SK-N-SH treated with all-trans-retinoic acid at 6 μM for 48 hours (cell line): ENCODE data around the gene CYSRT1.

ENCODE experiments used
- ATAC-seq: fragments of 200-7000 bp; cut with Tn5 transposase; 3 replicates; pipeline ENCODE4 v1.9.1; 2020; ENCODE audit warnings: mild to moderate bottlenecking, moderate library complexity
- ARNTL ChIP-seq: fragments of 450-650 bp; formaldehyde crosslinking; IDR thresholded peaks from 2 replicates; pipeline ENCODE4 v1.5.0; 2020; ENCODE audit warnings: low read depth, mild to moderate bottlenecking, moderate library complexity, borderline replicate concordance
- BACH2 ChIP-seq: fragments of 250-450 bp; sonication (Bioruptor Pico); IDR thresholded peaks from 2 replicates; pipeline ENCODE4 v1.9.0; 2021; ENCODE audit warnings: mild to moderate bottlenecking, borderline replicate concordance
- CSDC2 ChIP-seq: fragments of 250-450 bp; sonication (Bioruptor Pico); IDR thresholded peaks from 2 replicates; pipeline ENCODE4 v1.5.0; 2020; ENCODE audit warnings: mild to moderate bottlenecking, moderate library complexity
- ESRRG ChIP-seq: fragments of 250-450 bp; sonication (Bioruptor Pico); IDR thresholded peaks from 2 replicates; pipeline ENCODE4 v1.6.1; 2021; ENCODE audit warnings: mild to moderate bottlenecking
- GLIS3 ChIP-seq: fragments of 250-450 bp; sonication (Bioruptor Pico); IDR thresholded peaks from 2 replicates; pipeline ENCODE4 v1.5.0; 2020; ENCODE audit warnings: mild to moderate bottlenecking, moderate library complexity
- ISL1 ChIP-seq: fragments of 250-450 bp; sonication (Bioruptor Pico); IDR thresholded peaks from 2 replicates; pipeline ENCODE4 v2.1.2; 2022; ENCODE audit warnings: mild to moderate bottlenecking, moderate library complexity
- OSR1 ChIP-seq: fragments of 250-450 bp; sonication (Bioruptor Pico); IDR thresholded peaks from 2 replicates; pipeline ENCODE4 v1.8.0; 2022; ENCODE audit warnings: moderate library complexity, mild to moderate bottlenecking, inconsistent platforms
- PPARA ChIP-seq: fragments of 250-450 bp; sonication (Bioruptor Pico); IDR thresholded peaks from 2 replicates; pipeline ENCODE4 v1.5.0; 2020; ENCODE audit warnings: mild to moderate bottlenecking, borderline replicate concordance
- RARB ChIP-seq: fragments of 250-450 bp; sonication (Bioruptor Pico); IDR thresholded peaks from 2 replicates; pipeline ENCODE4 v1.8.0; 2021; ENCODE audit warnings: mild to moderate bottlenecking, moderate library complexity
- SNAI2 ChIP-seq: fragments of 250-450 bp; sonication (Bioruptor Pico); IDR thresholded peaks from 2 replicates; pipeline ENCODE4 v1.5.0; 2020; ENCODE audit warnings: mild to moderate bottlenecking, moderate library complexity
- TCF4 ChIP-seq: fragments of 250-450 bp; sonication (Bioruptor Pico); IDR thresholded peaks from 2 replicates; pipeline ENCODE4 v1.8.0; 2021; ENCODE audit warnings: mild to moderate bottlenecking, moderate library complexity, borderline replicate concordance
- TOX ChIP-seq: fragments of 250-450 bp; sonication (Bioruptor Pico); IDR thresholded peaks from 2 replicates; pipeline ENCODE4 v1.8.0; 2021; ENCODE audit warnings: mild to moderate bottlenecking, moderate library complexity, borderline replicate concordance
- ZC3H10 ChIP-seq: fragments of 250-450 bp; sonication (Bioruptor Pico); IDR thresholded peaks from 2 replicates; pipeline ENCODE4 v1.5.1; 2021; ENCODE audit warnings: mild to moderate bottlenecking, moderate library complexity
- ZFP3 ChIP-seq: fragments of 250-450 bp; sonication (Bioruptor Pico); IDR thresholded peaks from 2 replicates; pipeline ENCODE4 v1.5.0; 2020; ENCODE audit warnings: mild to moderate bottlenecking, moderate library complexity
- ZNF565 ChIP-seq: fragments of 450-650 bp; formaldehyde crosslinking; conservative IDR thresholded peaks from 2 replicates; pipeline ENCODE4 v1.5.0; 2020; ENCODE audit warnings: low read depth, mild to moderate bottlenecking, moderate library complexity
- ZNF70 ChIP-seq: fragments of 450-650 bp; formaldehyde crosslinking; IDR thresholded peaks from 2 replicates; pipeline ENCODE4 v1.5.0; 2020; ENCODE audit warnings: mild to moderate bottlenecking, moderate library complexity
- ZNF8 ChIP-seq: fragments of 450-650 bp; formaldehyde crosslinking; IDR thresholded peaks from 2 replicates; pipeline ENCODE4 v1.5.0; 2020; ENCODE audit warnings: mild to moderate bottlenecking, moderate library complexity
- TF ChIP-seq, protein P1 (sequence below): fragments of 250-450 bp; sonication (Bioruptor Pico); IDR thresholded peaks from 2 replicates; pipeline ENCODE4 v1.8.0; 2020; ENCODE audit warnings: mild to moderate bottlenecking, moderate library complexity, borderline replicate concordance
- TF ChIP-seq, protein P2 (sequence below): fragments of 250-450 bp; sonication (Bioruptor Pico); IDR thresholded peaks from 2 replicates; pipeline ENCODE4 v1.8.0; 2021; ENCODE audit warnings: low read depth, mild to moderate bottlenecking, moderate library complexity, borderline replicate concordance
- TF ChIP-seq, protein P3 (sequence below): fragments of 250-450 bp; sonication (Bioruptor Pico); IDR thresholded peaks from 2 replicates; pipeline ENCODE4 v1.5.0; 2020; ENCODE audit warnings: mild to moderate bottlenecking, moderate library complexity
- TF ChIP-seq, protein P4 (sequence below): fragments of 250-450 bp; sonication (Bioruptor Pico); IDR thresholded peaks from 2 replicates; pipeline ENCODE4 v1.5.1; 2020; ENCODE audit warnings: low read depth, mild to moderate bottlenecking, moderate library complexity
- TF ChIP-seq, protein P5 (sequence below): fragments of 250-450 bp; sonication (Bioruptor Pico); IDR thresholded peaks from 2 replicates; pipeline ENCODE4 v1.5.1; 2021; ENCODE audit warnings: mild to moderate bottlenecking, moderate library complexity

Gene CYSRT1

DNA sequence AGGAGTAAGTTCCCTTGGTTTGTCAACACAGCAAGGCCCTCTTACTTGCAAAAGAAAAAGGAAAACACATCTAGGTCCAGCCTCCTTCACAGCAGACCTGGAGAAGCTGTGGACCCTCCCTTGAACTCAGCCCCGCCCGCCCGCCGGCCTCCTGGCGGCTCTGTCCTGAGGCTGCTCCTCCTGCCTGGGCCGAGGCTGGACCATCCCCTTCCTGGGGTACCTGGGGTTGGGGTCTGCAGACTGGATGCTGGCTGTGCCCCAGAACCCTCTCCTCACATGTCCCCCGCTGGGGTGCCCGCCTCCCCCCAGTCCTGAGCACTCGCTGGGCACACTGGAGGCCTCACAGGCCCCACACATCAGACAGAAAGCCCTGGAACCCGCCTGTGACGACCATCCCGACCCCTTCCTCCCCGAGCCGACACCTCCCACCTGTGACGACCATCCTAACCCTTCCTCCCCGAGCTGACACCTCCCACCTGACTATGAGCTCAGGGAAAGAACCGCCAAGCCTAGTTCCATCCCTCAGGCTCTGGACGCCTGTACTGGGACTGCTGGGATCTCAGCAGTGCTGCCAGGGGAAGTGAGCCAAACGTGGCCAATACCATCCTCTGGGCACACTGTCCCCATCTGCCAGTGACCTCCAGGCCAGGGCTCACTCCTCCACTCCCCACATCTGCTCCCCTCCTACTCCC, 45.9 kb upstream of the CYSRT1 start:
- no peak for ATAC-seq
- TF ChIP-seq BACH2 (CRISPR knock-in tag): no peak
- TF ChIP-seq SNAI2 (CRISPR knock-in tag): no peak
- TF ChIP-seq ARNTL (CRISPR knock-in tag): no peak
- TF ChIP-seq CSDC2 (CRISPR knock-in tag): no peak
- TF ChIP-seq TOX: no peak
- no peak for TF ChIP-seq GLIS3 (CRISPR knock-in tag)
- no peak for TF ChIP-seq ESRRG (CRISPR knock-in tag)
- TF ChIP-seq PPARA: no peak
- TF ChIP-seq, protein P1, sequence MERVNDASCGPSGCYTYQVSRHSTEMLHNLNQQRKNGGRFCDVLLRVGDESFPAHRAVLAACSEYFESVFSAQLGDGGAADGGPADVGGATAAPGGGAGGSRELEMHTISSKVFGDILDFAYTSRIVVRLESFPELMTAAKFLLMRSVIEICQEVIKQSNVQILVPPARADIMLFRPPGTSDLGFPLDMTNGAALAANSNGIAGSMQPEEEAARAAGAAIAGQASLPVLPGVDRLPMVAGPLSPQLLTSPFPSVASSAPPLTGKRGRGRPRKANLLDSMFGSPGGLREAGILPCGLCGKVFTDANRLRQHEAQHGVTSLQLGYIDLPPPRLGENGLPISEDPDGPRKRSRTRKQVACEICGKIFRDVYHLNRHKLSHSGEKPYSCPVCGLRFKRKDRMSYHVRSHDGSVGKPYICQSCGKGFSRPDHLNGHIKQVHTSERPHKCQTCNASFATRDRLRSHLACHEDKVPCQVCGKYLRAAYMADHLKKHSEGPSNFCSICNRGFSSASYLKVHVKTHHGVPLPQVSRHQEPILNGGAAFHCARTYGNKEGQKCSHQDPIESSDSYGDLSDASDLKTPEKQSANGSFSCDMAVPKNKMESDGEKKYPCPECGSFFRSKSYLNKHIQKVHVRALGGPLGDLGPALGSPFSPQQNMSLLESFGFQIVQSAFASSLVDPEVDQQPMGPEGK: no peak
- no peak for TF ChIP-seq ZNF70 (CRISPR knock-in tag)
- TF ChIP-seq ZC3H10 (CRISPR knock-in tag): no peak
- TF ChIP-seq, protein P2, sequence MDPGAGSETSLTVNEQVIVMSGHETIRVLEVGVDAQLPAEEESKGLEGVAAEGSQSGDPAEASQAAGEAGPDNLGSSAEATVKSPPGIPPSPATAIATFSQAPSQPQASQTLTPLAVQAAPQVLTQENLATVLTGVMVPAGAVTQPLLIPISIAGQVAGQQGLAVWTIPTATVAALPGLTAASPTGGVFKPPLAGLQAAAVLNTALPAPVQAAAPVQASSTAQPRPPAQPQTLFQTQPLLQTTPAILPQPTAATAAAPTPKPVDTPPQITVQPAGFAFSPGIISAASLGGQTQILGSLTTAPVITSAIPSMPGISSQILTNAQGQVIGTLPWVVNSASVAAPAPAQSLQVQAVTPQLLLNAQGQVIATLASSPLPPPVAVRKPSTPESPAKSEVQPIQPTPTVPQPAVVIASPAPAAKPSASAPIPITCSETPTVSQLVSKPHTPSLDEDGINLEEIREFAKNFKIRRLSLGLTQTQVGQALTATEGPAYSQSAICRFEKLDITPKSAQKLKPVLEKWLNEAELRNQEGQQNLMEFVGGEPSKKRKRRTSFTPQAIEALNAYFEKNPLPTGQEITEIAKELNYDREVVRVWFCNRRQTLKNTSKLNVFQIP: no peak
- no peak for TF ChIP-seq ZFP3 (CRISPR knock-in tag)
- TF ChIP-seq TCF4: no peak
- TF ChIP-seq ISL1 (CRISPR knock-in tag): no peak
- TF ChIP-seq, protein P3, sequence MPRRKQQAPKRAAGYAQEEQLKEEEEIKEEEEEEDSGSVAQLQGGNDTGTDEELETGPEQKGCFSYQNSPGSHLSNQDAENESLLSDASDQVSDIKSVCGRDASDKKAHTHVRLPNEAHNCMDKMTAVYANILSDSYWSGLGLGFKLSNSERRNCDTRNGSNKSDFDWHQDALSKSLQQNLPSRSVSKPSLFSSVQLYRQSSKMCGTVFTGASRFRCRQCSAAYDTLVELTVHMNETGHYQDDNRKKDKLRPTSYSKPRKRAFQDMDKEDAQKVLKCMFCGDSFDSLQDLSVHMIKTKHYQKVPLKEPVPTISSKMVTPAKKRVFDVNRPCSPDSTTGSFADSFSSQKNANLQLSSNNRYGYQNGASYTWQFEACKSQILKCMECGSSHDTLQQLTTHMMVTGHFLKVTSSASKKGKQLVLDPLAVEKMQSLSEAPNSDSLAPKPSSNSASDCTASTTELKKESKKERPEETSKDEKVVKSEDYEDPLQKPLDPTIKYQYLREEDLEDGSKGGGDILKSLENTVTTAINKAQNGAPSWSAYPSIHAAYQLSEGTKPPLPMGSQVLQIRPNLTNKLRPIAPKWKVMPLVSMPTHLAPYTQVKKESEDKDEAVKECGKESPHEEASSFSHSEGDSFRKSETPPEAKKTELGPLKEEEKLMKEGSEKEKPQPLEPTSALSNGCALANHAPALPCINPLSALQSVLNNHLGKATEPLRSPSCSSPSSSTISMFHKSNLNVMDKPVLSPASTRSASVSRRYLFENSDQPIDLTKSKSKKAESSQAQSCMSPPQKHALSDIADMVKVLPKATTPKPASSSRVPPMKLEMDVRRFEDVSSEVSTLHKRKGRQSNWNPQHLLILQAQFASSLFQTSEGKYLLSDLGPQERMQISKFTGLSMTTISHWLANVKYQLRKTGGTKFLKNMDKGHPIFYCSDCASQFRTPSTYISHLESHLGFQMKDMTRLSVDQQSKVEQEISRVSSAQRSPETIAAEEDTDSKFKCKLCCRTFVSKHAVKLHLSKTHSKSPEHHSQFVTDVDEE (CRISPR knock-in tag): no peak
- TF ChIP-seq OSR1: no peak

DNA sequence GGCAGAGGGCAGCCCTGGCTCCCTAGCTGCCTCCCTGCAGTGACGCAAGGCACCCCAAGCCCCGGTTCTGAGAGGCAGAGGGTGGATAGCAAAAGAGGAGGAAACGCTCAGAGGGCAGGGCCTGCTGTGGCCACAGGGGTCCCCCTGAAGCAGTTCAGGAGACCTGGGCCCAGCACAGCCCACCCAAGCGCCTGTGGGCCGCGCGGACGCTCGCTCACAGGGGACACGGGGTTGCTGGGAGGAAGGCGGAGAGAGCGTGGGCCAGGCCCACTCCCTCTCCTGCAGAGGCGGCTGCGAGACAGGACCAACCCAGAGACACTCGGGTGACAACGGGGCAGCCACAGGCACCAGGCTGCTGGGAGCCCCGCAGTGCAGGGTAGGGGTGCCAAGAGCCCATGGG, 45.2 kb upstream of the CYSRT1 start:
- TF ChIP-seq ISL1 (CRISPR knock-in tag) (no peak), CSDC2 (CRISPR knock-in tag) (no peak), ESRRG (CRISPR knock-in tag) (no peak)
- no peak for ATAC-seq

DNA sequence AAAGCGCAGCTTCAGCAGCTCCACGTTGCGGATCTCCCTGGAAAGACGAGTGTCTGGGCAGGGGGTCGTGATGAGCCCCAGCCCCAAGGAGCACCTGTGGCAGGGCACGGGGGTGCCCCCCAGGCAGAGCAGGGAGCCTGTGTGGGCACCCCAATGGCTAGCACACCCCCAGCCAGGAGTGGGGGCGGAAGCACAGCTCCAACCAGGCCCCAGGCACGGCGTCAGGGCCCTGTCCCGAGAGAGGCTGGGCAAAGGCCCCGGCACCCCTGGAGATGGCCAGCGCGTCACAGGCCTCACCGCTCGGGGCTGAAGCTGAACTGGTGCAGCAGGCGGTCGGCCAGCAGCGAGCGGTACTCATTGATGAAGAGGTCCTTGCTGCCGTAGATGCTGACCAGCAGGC, 44.5 kb upstream of the CYSRT1 start:
- ATAC-seq: no peak
- TF ChIP-seq ZNF70 (CRISPR knock-in tag): no peak
- no peak for TF ChIP-seq TCF4

DNA sequence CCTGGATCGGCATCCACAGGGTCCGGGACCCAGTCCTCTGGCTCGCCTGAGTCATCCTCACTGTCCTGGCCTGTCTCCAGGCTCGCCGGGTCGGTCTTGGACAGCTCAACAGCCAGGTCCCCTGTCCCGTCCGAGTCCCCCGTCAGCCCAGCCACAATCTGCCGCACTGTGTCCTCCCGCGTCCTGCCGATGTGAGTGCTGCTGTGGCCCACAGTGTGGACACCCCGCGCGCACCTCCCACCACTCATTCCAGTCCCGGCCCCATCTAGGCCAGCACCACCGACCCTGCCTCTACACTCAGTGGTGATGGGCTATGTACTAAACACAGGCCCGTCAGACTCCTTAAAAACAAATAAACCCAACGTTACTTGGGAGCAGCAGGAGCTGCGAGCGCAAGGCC, 43.3 kb upstream of the CYSRT1 start:
- TF ChIP-seq CSDC2 (CRISPR knock-in tag) (no peak), ISL1 (CRISPR knock-in tag) (no peak), ZNF70 (CRISPR knock-in tag) (no peak), PPARA (no peak), ZNF8 (CRISPR knock-in tag) (no peak), ZNF565 (CRISPR knock-in tag) (no peak), ESRRG (CRISPR knock-in tag) (no peak), OSR1 (no peak), RARB (CRISPR knock-in tag) (no peak), TCF4 (no peak), GLIS3 (CRISPR knock-in tag) (no peak), BACH2 (CRISPR knock-in tag) (no peak)
- TF ChIP-seq, protein P4, sequence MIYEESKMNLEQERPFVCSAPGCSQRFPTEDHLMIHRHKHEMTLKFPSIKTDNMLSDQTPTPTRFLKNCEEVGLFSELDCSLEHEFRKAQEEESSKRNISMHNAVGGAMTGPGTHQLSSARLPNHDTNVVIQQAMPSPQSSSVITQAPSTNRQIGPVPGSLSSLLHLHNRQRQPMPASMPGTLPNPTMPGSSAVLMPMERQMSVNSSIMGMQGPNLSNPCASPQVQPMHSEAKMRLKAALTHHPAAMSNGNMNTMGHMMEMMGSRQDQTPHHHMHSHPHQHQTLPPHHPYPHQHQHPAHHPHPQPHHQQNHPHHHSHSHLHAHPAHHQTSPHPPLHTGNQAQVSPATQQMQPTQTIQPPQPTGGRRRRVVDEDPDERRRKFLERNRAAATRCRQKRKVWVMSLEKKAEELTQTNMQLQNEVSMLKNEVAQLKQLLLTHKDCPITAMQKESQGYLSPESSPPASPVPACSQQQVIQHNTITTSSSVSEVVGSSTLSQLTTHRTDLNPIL (CRISPR knock-in tag): no peak
- TF ChIP-seq, protein P3 (CRISPR knock-in tag): no peak
- TF ChIP-seq, protein P5, sequence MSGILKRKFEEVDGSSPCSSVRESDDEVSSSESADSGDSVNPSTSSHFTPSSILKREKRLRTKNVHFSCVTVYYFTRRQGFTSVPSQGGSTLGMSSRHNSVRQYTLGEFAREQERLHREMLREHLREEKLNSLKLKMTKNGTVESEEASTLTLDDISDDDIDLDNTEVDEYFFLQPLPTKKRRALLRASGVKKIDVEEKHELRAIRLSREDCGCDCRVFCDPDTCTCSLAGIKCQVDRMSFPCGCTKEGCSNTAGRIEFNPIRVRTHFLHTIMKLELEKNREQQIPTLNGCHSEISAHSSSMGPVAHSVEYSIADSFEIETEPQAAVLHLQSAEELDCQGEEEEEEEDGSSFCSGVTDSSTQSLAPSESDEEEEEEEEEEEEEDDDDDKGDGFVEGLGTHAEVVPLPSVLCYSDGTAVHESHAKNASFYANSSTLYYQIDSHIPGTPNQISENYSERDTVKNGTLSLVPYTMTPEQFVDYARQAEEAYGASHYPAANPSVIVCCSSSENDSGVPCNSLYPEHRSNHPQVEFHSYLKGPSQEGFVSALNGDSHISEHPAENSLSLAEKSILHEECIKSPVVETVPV (CRISPR knock-in tag): no peak
- TF ChIP-seq, protein P1: no peak

More for the DNA sequence above, 43.3 kb upstream of the CYSRT1 start:
- no peak for ATAC-seq
